ENCODE results near the gene CHCHD2.

GRCh38 chr7:56097700-56098099, 8.6 kb downstream of the CHCHD2 start:
- TF ChIP-seq POLR2A (IDR thresholded peaks at IDR 0.05) = no peak
- no peak for TF ChIP-seq CTCF (IDR thresholded peaks at IDR 0.05)

Measured in right lobe of liver (tissue), 4 donors.